Measurements from ENCODE around the gene COLQ.
"Not testable (repeated sequence)": the region's sequence is repeated elsewhere in the genome, so short reads cannot be mapped to it uniquely, and the experiment has no call there.

COLQ gene

GRCh38 chr3:15456915-15457314 lies 64.6 kb downstream of the COLQ start:
- DNase-seq (ENCODE audit: low read depth in 2 of 2), result not testable (repeated sequence)

GRCh38 chr3:15456321-15456720 lies 65.2 kb downstream of the COLQ start:
- DNase-seq (ENCODE audit: low read depth in 2 of 2), result no peak

- no peak for DNase-seq (ENCODE audit: low read depth in 2 of 2)
These were observed 65.8 kb downstream of the COLQ start for GRCh38 chr3:15455756-15456155.

- no peak for DNase-seq (ENCODE audit: low read depth in 2 of 2)
These were observed 66.5 kb downstream of the COLQ start for GRCh38 chr3:15454965-15455364.

- no peak for DNase-seq (ENCODE audit: low read depth in 2 of 2)
These were observed 67.4 kb downstream of the COLQ start for GRCh38 chr3:15453991-15454625.

- DNase-seq (ENCODE audit: low read depth in 2 of 2), result no peak
These were observed 68.0 kb downstream of the COLQ start for GRCh38 chr3:15453501-15453900.

- no peak for DNase-seq (ENCODE audit: low read depth in 2 of 2)
These were observed 68.5 kb downstream of the COLQ start for GRCh38 chr3:15452961-15453360.

GRCh38 chr3:15452156-15452555 lies 69.3 kb downstream of the COLQ start:
- DNase-seq (ENCODE audit: low read depth in 2 of 2), result no peak

GRCh38 chr3:15451216-15452113 lies 70.0 kb downstream of the COLQ start:
- DNase-seq (ENCODE audit: low read depth in 2 of 2), result no peak

GRCh38 chr3:15450438-15451215 lies 70.9 kb downstream of the COLQ start:
- DNase-seq (ENCODE audit: low read depth in 2 of 2), result no peak

GRCh38 chr3:15449489-15450224 lies 71.8 kb downstream of the COLQ start:
- no peak for DNase-seq (ENCODE audit: low read depth in 2 of 2)

GRCh38 chr3:15443826-15444524 lies 77.5 kb downstream of the COLQ start:
- DNase-seq (ENCODE audit: low read depth in 2 of 2), result no peak

GRCh38 chr3:15440891-15441290 lies 80.6 kb downstream of the COLQ start:
- DNase-seq (ENCODE audit: low read depth in 2 of 2), result no peak

GRCh38 chr3:15439476-15439875 lies 82.0 kb downstream of the COLQ start:
- no peak for DNase-seq (ENCODE audit: low read depth in 2 of 2)

- DNase-seq (ENCODE audit: low read depth in 2 of 2), result no peak
These were observed 82.5 kb downstream of the COLQ start for GRCh38 chr3:15438983-15439382.

GRCh38 chr3:15436246-15436645 lies 85.3 kb downstream of the COLQ start:
- DNase-seq (ENCODE audit: low read depth in 2 of 2), result no peak

GRCh38 chr3:15434756-15435155 lies 86.8 kb downstream of the COLQ start:
- DNase-seq (ENCODE audit: low read depth in 2 of 2), result no peak

- no peak for DNase-seq (ENCODE audit: low read depth in 2 of 2)
These were observed 88.0 kb downstream of the COLQ start for GRCh38 chr3:15433531-15433930.

GRCh38 chr3:15431256-15431837 lies 90.2 kb downstream of the COLQ start:
- DNase-seq (ENCODE audit: low read depth in 2 of 2), result no peak

GRCh38 chr3:15430624-15431023 lies 90.9 kb downstream of the COLQ start:
- no peak for DNase-seq (ENCODE audit: low read depth in 2 of 2)

GRCh38 chr3:15429080-15429479 lies 92.4 kb downstream of the COLQ start:
- no peak for DNase-seq (ENCODE audit: low read depth in 2 of 2)
